Epithelial cell of prostate (primary cell): Measurements from ENCODE around the gene MAP4K5.
"Not testable (repeated sequence)": the region's sequence is repeated elsewhere in the genome, so short reads cannot be mapped to it uniquely, and the experiment has no call there.

Experiments
- DNase-seq: peaks from one replicate; pipeline ENCODE4 v3.0.0-alpha.2; 2011; ENCODE audit warnings: low read depth, low spot score
- H3K27ac ChIP-seq: fragments of 450-650 bp; 2 replicates; pipeline ENCODE4 v1.5.1; 2017; ENCODE audit warnings: mild to moderate bottlenecking

MAP4K5 gene

GRCh38 chr14:50533241-50533705, 904 bp upstream of the MAP4K5 start:
- no peak for DNase-seq
- peak overlapping the region; percentile 72 for H3K27ac ChIP-seq

DNA sequence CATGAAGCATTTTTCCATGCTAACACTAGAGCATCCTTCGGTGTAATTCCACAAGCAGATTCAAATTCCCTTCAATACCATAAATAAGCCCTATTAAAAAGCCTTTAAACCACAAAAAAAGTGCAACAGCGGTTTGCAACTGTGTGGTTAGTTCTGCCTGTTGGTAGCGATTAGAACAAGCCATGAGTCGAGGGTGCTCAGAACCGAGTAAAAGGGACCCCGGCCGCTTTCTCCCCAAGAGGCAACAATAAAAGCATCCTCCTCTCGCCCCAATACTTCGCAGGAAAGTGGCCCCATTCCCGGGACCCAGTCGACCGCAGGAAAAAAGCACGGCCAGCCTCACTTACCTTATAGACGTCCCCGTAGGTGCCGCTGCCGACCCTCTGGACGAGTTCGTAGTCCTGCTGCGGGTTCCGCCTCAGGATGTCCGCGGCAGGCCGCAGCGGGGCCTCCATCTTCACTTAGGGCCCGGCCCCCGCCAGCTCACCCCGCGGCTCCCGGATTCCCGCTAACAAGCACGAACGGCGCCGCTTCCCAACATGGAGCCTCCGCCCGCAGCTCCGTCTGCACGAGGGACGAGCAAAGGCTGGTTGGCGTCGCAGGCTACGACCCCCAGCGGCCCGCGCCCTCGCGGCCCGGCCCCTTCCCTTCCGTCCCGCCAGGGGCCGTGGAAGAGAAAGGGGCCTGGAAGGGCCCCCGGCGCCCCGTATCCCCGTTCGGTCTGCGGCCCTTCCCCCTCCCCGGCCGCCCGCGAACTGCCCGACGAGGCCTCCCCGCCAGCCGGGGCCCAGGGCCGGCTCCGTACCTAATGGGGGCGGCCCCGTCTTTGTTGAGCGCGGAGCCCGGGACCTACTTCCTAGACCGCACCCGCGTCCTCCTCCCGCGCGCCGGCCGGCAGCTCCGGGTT, 521 bp downstream of the MAP4K5 start:
- DNase-seq = no peak
- peak overlapping the region; percentile 72 for H3K27ac ChIP-seq

DNA sequence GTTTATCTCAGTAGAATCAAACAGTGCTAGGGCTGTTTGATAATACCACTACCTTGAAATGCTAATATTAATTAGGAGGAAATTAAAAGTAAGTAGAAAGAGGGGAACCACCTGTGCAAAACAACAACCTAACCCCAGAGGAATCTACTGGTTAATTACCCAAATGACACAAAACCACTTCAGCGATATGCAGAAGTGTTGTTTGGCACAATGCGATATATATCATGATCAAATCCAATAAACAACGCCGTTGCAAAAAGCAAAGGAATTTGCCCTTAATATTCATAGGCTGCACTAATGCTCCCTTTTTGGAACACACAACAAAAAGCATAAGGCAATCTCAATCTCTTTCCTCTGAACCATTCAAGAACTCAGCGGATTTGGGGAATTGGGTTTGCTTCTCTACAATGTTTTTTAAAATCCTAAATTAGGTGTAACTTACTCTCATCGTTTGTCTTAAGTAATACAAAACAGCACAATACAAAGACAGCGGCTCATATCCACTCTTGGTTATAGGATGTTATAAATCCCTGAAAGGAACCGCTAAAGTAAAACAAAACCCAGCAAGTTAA, 1.5 kb downstream of the MAP4K5 start:
- DNase-seq = no peak
- peak overlapping the region; percentile 72 for H3K27ac ChIP-seq

GRCh38 chr14:50530358-50530757, 2.0 kb downstream of the MAP4K5 start:
- peak overlapping the region; percentile 72 for H3K27ac ChIP-seq
- DNase-seq = no peak

DNA sequence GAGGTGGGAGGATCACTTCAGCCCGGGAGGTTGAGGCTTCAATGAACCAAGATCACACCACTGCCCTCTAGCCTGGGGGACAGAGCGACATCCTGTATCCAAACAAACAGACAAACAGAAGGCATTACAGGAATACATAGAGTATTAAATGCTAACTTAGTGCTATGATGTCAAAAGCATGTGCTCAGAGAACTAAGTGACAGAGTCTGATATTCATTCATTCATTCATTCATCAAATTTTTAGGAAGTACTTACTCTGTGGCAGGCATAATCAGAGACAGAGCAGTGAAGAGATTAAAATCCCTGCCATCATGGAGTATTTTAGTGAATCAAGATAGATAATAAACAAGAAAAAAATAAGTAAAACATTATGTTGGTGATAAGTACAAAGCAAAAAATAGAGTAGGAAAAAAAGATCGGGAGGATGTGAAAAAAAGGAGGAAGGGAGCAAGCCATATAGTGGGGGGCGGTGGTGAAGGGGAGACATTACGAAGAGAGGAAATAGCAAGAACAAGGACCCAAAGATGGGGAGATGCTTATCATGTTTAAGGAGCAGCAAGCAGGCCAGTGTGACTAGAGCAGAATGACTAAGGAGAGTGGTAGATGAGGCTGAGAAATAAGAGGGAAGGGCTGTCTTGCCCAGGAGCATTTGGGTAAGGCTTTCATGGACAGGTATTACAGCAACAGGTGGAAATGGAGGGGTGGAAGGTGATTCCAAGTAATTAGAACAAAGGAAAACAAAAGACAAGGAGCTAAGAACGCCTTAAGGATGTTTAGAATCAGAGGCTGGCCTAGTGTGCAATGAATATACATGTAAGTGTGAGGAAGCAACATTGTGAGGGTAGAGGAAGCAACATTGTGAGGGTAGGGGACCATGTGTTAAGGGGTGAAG, 2.8 kb downstream of the MAP4K5 start:
- DNase-seq = no peak
- peak overlapping the region; percentile 72 for H3K27ac ChIP-seq

GRCh38 chr14:50528000-50528399, 4.4 kb downstream of the MAP4K5 start:
- H3K27ac ChIP-seq = peak overlapping the region; percentile 23
- no peak for DNase-seq

DNA sequence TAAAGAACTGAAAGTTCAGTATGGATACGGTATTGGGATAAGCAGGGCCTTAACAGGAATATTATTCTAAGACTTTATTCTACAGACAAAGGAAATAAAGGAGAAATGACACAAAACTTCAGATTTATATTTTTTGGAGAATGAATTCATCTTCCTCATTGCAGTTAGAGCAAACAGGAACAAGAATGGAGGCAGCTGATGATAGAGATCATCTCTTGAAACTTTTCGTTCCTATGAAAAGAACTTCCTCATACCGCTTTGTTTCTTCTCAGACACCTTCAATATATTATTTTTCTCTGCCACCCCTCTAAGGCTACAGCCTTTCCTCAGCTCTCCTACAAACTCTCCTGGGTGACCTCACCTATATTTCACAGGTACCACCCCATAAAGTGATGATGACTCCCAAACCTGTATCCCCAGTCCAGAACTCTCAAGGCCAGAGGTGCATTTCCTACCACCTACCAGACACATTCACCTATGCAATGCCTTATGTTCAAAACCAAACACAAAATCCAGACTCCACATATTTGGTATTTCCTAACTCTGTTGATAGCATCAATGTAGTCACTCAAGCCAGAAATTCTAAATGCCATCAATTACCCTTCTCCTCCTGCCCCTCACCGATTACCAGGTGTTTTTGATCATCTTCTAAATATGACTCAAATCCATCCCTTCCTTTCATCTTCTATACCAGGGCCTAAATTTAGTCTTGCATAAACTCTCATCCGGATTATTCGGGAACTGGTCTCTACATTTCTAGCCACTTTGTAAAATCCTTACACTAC, 7.4 kb downstream of the MAP4K5 start:
- no peak overlapping the region for H3K27ac ChIP-seq
- DNase-seq = no peak

DNA sequence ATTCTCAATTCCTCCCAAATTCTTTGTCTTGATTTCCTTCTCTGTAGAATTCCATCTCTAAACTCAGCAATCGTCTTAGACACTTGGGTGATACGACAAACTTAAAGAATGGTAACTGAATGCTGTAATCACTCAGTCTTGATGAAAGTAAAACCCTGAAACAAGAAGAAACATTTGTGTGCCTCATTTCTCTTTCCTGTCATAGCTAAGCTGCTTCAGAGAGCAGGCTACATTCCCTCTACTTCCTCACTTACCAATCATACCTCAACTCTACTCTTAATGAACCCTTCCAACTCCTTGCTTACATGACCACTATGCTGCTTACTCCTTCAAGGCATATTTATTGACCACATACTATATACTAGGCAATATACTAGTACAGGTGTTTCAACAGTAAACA, 8.3 kb downstream of the MAP4K5 start:
- no peak overlapping the region for H3K27ac ChIP-seq
- DNase-seq = no peak

- no peak overlapping the region for H3K27ac ChIP-seq
- no peak for DNase-seq
Observed at GRCh38 chr14:50523271-50524041, 8.9 kb downstream of the MAP4K5 start.

DNA sequence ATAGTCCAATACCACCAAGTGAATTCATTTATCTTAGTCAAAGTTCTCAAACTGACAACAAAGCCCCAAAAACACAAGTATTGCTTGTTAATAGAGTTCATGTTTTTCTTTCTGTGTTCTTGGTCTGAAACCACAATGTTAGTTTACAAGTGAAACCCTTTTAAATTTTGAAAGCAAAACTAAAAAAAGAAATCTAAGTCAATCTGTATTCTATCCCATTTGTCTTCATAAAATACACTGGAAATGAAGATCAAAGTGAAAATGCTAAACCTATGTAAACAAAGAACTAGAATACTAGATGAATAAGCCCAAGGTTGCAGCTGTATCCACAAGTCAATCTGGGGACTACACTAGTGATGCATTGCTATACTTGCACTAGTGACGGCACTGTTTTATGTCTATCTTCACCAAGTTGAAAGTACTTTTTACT, 10.4 kb downstream of the MAP4K5 start:
- no peak for DNase-seq
- peak overlapping the region; percentile 52 for H3K27ac ChIP-seq

DNA sequence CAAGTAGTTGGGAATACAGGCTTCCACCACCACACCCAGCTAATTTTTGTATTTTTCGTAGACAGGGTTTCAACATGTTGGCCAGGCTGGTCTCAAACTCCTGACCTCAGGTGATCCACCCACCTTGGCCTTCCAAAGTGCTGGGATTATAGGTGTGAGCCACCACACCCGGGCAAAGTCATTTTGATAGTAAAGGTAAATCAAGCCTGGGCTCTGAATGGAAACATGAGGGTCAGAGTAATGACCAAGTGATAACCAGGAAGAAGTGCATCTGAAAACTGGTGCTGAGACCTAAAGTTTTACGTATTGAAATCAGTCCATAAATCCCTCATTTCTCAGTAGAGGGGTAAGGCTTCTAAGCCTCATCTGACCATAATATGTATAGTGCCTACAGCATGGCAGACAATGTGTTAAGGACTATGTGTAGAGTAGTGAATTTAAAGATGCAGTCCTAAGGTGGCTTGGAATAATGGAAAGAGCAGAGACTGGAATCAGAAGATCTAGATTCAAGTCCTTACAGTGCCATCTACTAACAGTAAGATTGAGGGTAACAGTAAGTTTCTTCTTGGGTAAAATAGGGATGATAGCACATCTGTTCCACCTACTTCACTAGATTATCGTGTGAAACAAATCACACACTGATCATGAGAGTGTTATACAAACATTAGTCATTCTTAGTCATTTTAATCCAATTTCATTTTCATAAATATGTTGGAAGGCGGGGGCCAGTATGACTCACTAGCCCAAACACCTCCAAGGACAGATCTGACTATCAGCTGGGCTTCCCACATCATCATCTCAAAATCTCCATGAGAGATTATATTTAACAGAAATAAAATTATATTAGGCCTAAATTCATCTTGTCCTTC, 11.2 kb downstream of the MAP4K5 start:
- H3K27ac ChIP-seq = peak overlapping the region; percentile 52
- peak; percentile 77 for DNase-seq

- no peak for DNase-seq
- H3K27ac ChIP-seq = no peak overlapping the region
Observed at GRCh38 chr14:50516091-50516490, 16.3 kb downstream of the MAP4K5 start.

- no peak overlapping the region for H3K27ac ChIP-seq
- no peak for DNase-seq
Observed at GRCh38 chr14:50512463-50512862, 19.9 kb downstream of the MAP4K5 start.

GRCh38 chr14:50510157-50510556, 22.2 kb downstream of the MAP4K5 start:
- DNase-seq = no peak

GRCh38 chr14:50507078-50507477, 25.3 kb downstream of the MAP4K5 start:
- H3K27ac ChIP-seq, DNase-seq: not testable (repeated sequence)

More at GRCh38 chr14:50510157-50510556, 22.2 kb downstream of the MAP4K5 start:
- H3K27ac ChIP-seq = no peak overlapping the region

GRCh38 chr14:50501642-50502041, 30.7 kb downstream of the MAP4K5 start:
- no peak for DNase-seq
- H3K27ac ChIP-seq = peak overlapping the region; percentile 58

GRCh38 chr14:50497351-50497750, 35.0 kb downstream of the MAP4K5 start:
- H3K27ac ChIP-seq = no peak overlapping the region
- no peak for DNase-seq

GRCh38 chr14:50489851-50490250, 42.5 kb downstream of the MAP4K5 start:
- no peak overlapping the region for H3K27ac ChIP-seq
- DNase-seq = no peak
